Mesendoderm (in vitro differentiated cells): ENCODE measurements around the gene GPR83. TPM values are rescaled to one million over a fixed set of nuclear protein-coding genes. Genes with fewer than 3 reads are reported as not detected.
A peak's percentile ranks its signal among the peaks of the same experiment; 100 is the strongest.

Experiments used
- DNase-seq: peaks from one replicate; pipeline ENCODE4 v3.0.0; 2013
- H2AK5ac ChIP-seq: 2 replicates; pipeline ENCODE4 v1.6.1; 2013; ENCODE audit warnings: low read length, inconsistent platforms
- H2BK120ac ChIP-seq: 2 replicates; pipeline ENCODE4 v1.6.1; 2013; ENCODE audit warnings: low read depth, mild to moderate bottlenecking, low read length, moderate library complexity, mixed read lengths
- H2BK15ac ChIP-seq: replicated peaks from 2 replicates; pipeline ENCODE4 v1.6.1; 2013; ENCODE audit warnings: low read depth, mild to moderate bottlenecking, moderate library complexity
- H2BK5ac ChIP-seq: 2 replicates; pipeline ENCODE4 v1.6.1; 2013; ENCODE audit warnings: low read length, inconsistent platforms
- H3K18ac ChIP-seq: 2 replicates; pipeline ENCODE4 v1.6.1; 2013; ENCODE audit warnings: mild to moderate bottlenecking, low read length, mixed read lengths
- H3K23ac ChIP-seq: one replicate; pipeline ENCODE4 v1.6.1; 2013; ENCODE audit warnings: low read length
- H3K27ac ChIP-seq: 2 replicates; pipeline ENCODE4 v1.5.1; 2013; ENCODE audit warnings: low read depth, mild to moderate bottlenecking, inconsistent platforms, low read length, moderate library complexity
- H3K27me3 ChIP-seq: 2 replicates; pipeline ENCODE4 v1.6.1; 2013; ENCODE audit warnings: low read length, control low read depth, mild to moderate bottlenecking, inconsistent platforms; ENCODE audit not compliant: insufficient read depth, poor library complexity
- H3K36me3 ChIP-seq: 2 replicates; pipeline ENCODE4 v1.6.1; 2013; ENCODE audit warnings: low read length, inconsistent platforms; ENCODE audit not compliant: control insufficient read depth, insufficient read depth
- H3K4ac ChIP-seq: one replicate; pipeline ENCODE4 v1.6.1; 2013; ENCODE audit warnings: low read depth, mild to moderate bottlenecking, low read length, moderate library complexity
- H3K4me1 ChIP-seq: 2 replicates; pipeline ENCODE4 v1.6.1; 2013; ENCODE audit warnings: low read depth, low read length, inconsistent platforms; ENCODE audit not compliant: control insufficient read depth
- H3K4me2 ChIP-seq: 2 replicates; pipeline ENCODE4 v1.6.1; 2013; ENCODE audit warnings: low read length
- H3K4me3 ChIP-seq: 2 replicates; pipeline ENCODE4 v1.5.1; 2013; ENCODE audit warnings: mild to moderate bottlenecking, low read length
- H3K56ac ChIP-seq: one replicate; pipeline ENCODE4 v1.6.1; 2013; ENCODE audit warnings: low read length
- H3K79me1 ChIP-seq: 2 replicates; pipeline ENCODE4 v1.6.1; 2013; ENCODE audit warnings: low read length, inconsistent platforms
- H3K79me2 ChIP-seq: 2 replicates; pipeline ENCODE4 v1.6.1; 2013; ENCODE audit warnings: mild to moderate bottlenecking, low read length; ENCODE audit not compliant: control insufficient read depth, insufficient read depth
- H3K9ac ChIP-seq: 2 replicates; pipeline ENCODE4 v1.6.1; 2013; ENCODE audit warnings: low read length, inconsistent platforms
- H4K5ac ChIP-seq: one replicate; pipeline ENCODE4 v1.6.1; 2013; ENCODE audit warnings: low read length
- H4K8ac ChIP-seq: one replicate; pipeline ENCODE4 v1.6.1; 2013; ENCODE audit warnings: low read depth, mild to moderate bottlenecking, control low read depth, low read length, moderate library complexity
- WGBS: extraction: QIAGEN DNeasy Blood & Tissue Kit; methylation state at CpG from one replicate; pipeline ENCODE4 v1.1.7; 2013; ENCODE audit warnings: low lambda C conversion rate, missing lambda C conversion rate; ENCODE audit not compliant: insufficient coverage; ENCODE audit errors: extremely low coverage; 5-methylcytosine and 5-hydroxymethylcytosine counted together
- polyA plus RNA-seq, 2 experiments: library from polyadenylated mRNA; stranded (reverse); fragments of 200-250 nt; gene quantifications; one replicate each; pipeline ENCODE4 v1.2.3, GENCODE V29; 2013

Gene GPR83
- 11.7 TPM for polyA plus RNA-seq (2013, experiment 1 of 2)
- 10.8 TPM for polyA plus RNA-seq (2013, experiment 2 of 2)

GRCh38 chr11:94400839-94401772, at the start of gene GPR83:
GPR83 (minus strand) TSS chr11:94401419; CDS start chr11:94401247, 172 bp downstream.
- no peaks in the 10 kb centered on the region for H3K36me3 ChIP-seq
- peak within 1 kb of the TSS; percentile 73 for H3K9ac ChIP-seq
- no peaks in the 10 kb centered on the region for H3K79me2 ChIP-seq
- no peak within 1 kb of the TSS for H3K27ac ChIP-seq
- H3K23ac ChIP-seq = peak within 1 kb of the TSS; percentile 50
- no peak within 1 kb of the TSS for H2BK120ac ChIP-seq
- no CpG with 5 or more reads among the region's 73 CpGs for WGBS
- H3K56ac ChIP-seq = peak within 1 kb of the TSS; percentile 84
- H3K4me1 ChIP-seq = peaks cover 13% of the 10 kb centered on the region
- H2BK5ac ChIP-seq = no peak within 1 kb of the TSS
- DNase-seq = peak; percentile 82
- H3K27me3 ChIP-seq = no peaks in the 10 kb centered on the region
- H3K18ac ChIP-seq = peak within 1 kb of the TSS; percentile 29
- H3K4me3 ChIP-seq = peak within 1 kb of the TSS; percentile 49
- peak within 1 kb of the TSS; percentile 96 for H3K4me2 ChIP-seq
- H4K8ac ChIP-seq = no peak within 1 kb of the TSS
- H2AK5ac ChIP-seq = no peak within 1 kb of the TSS
- peaks cover 2% of the 10 kb centered on the region for H3K79me1 ChIP-seq
- H3K4ac ChIP-seq = no peak within 1 kb of the TSS
- no peak within 1 kb of the TSS for H2BK15ac ChIP-seq
- no peak within 1 kb of the TSS for H4K5ac ChIP-seq

GRCh38 chr11:94450048-94450447, 48.8 kb upstream of the GPR83 start:
- no peaks in the 10 kb centered on the region for H3K79me2 ChIP-seq
- H3K36me3 ChIP-seq = no peaks in the 10 kb centered on the region
- no peak overlapping the region for H4K5ac ChIP-seq
- no peak overlapping the region for H3K23ac ChIP-seq
- H4K8ac ChIP-seq = no peak overlapping the region
- no peak overlapping the region for H2AK5ac ChIP-seq
- no peak overlapping the region for H3K4ac ChIP-seq
- DNase-seq = no peak
- no peak overlapping the region for H2BK15ac ChIP-seq
- H3K4me2 ChIP-seq = no peak overlapping the region
- no peak overlapping the region for H3K4me3 ChIP-seq
- no peaks in the 10 kb centered on the region for H3K4me1 ChIP-seq
- no peak overlapping the region for H2BK5ac ChIP-seq
- WGBS = no CpG with 5 or more reads among the region's 3 CpGs
- no peak overlapping the region for H2BK120ac ChIP-seq
- H3K9ac ChIP-seq = no peak overlapping the region
- no peak overlapping the region for H3K56ac ChIP-seq
- H3K79me1 ChIP-seq = no peaks in the 10 kb centered on the region
- no peak overlapping the region for H3K18ac ChIP-seq
- H3K27ac ChIP-seq = no peak overlapping the region
- H3K27me3 ChIP-seq = no peaks in the 10 kb centered on the region

DNA sequence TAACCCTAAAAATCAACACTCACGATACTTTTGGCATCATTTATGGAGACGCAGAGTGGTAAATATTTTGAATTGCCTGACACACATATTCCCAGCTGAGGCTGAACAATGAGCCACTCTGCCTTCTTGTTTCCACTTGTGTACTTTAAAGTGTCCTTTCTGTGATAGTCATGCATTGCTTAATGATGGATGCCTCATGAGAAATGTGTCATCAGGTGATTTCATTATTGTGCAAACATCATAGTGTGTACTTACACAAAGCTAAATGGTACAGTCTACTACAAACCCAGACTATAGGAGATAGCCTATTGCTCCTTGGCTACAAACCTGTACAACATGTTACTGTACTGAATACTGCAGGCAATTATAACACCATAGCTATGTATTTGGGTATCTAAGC, 48.2 kb upstream of the GPR83 start:
- Histone ChIP-seq H3K56ac (no peak overlapping the region), H3K36me3 (no peaks in the 10 kb centered on the region), H3K18ac (no peak overlapping the region), H3K27ac (no peak overlapping the region), H3K79me1 (no peaks in the 10 kb centered on the region), H2AK5ac (no peak overlapping the region), H2BK15ac (no peak overlapping the region), H4K5ac (no peak overlapping the region), H3K79me2 (no peaks in the 10 kb centered on the region), H3K4me1 (no peaks in the 10 kb centered on the region), H4K8ac (no peak overlapping the region), H3K9ac (no peak overlapping the region), H3K23ac (no peak overlapping the region), H3K4ac (no peak overlapping the region), H3K4me3 (no peak overlapping the region), H3K4me2 (no peak overlapping the region), H2BK120ac (no peak overlapping the region), H2BK5ac (no peak overlapping the region), H3K27me3 (no peaks in the 10 kb centered on the region)
- 100% methylated on average over 1 of the region's 2 CpGs for WGBS
- no peak for DNase-seq

DNA sequence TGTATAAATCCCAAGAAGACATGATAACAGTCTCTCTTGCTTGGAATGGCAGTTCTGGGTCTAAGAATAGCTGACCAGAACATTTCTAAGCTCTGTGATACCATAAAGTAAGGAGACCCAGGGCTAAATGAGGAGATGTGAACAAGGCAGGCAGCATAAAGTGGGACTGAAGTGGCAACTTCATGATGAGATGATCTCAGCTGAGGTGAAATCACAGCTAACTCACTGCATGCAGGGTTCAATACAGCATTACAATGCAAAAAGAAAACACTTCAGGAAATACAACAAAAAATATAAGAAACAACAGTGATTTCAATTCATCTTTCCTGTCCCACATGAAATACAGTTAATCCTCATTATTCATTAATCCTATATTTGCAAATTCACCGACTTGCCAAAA, 47.8 kb upstream of the GPR83 start:
- Histone ChIP-seq H2BK15ac (no peak overlapping the region), H4K8ac (no peak overlapping the region), H3K4me1 (no peaks in the 10 kb centered on the region), H3K4ac (no peak overlapping the region), H2BK120ac (no peak overlapping the region), H3K9ac (no peak overlapping the region), H3K36me3 (no peaks in the 10 kb centered on the region), H2BK5ac (no peak overlapping the region), H3K27ac (no peak overlapping the region), H3K56ac (no peak overlapping the region), H3K23ac (no peak overlapping the region), H3K4me2 (no peak overlapping the region), H3K27me3 (no peaks in the 10 kb centered on the region), H3K79me2 (no peaks in the 10 kb centered on the region), H4K5ac (no peak overlapping the region), H2AK5ac (no peak overlapping the region), H3K4me3 (no peak overlapping the region), H3K18ac (no peak overlapping the region), H3K79me1 (no peaks in the 10 kb centered on the region)
- 100% methylated on average over 1 of the region's 1 CpG for WGBS
- DNase-seq = no peak

GRCh38 chr11:94447149-94447548, 45.9 kb upstream of the GPR83 start:
- no peak overlapping the region for H3K9ac ChIP-seq
- H3K23ac ChIP-seq = no peak overlapping the region
- no CpG with 5 or more reads among the region's 4 CpGs for WGBS
- no peak overlapping the region for H2AK5ac ChIP-seq
- H3K56ac ChIP-seq = no peak overlapping the region
- H3K79me2 ChIP-seq = no peaks in the 10 kb centered on the region
- no peak overlapping the region for H4K8ac ChIP-seq
- H3K27ac ChIP-seq = no peak overlapping the region
- no peak overlapping the region for H4K5ac ChIP-seq
- H3K79me1 ChIP-seq = no peaks in the 10 kb centered on the region
- no peaks in the 10 kb centered on the region for H3K36me3 ChIP-seq
- H2BK120ac ChIP-seq = no peak overlapping the region
- no peak overlapping the region for H2BK5ac ChIP-seq
- H2BK15ac ChIP-seq = no peak overlapping the region
- DNase-seq = no peak
- no peaks in the 10 kb centered on the region for H3K4me1 ChIP-seq
- no peak overlapping the region for H3K4me2 ChIP-seq
- no peak overlapping the region for H3K4me3 ChIP-seq
- no peaks in the 10 kb centered on the region for H3K27me3 ChIP-seq
- H3K18ac ChIP-seq = no peak overlapping the region
- H3K4ac ChIP-seq = no peak overlapping the region
